ENCODE measurements around the gene OR14C36. TPM values are rescaled to one million over a fixed set of nuclear protein-coding genes. Genes with fewer than 3 reads are reported as not detected.

The OR14C36 gene
- total and polyA plus RNA-seq, 2 of the 13 experiments (the other 11 are each of a cell fraction or from before 2014, with no cell fraction given): not detected

DNA sequence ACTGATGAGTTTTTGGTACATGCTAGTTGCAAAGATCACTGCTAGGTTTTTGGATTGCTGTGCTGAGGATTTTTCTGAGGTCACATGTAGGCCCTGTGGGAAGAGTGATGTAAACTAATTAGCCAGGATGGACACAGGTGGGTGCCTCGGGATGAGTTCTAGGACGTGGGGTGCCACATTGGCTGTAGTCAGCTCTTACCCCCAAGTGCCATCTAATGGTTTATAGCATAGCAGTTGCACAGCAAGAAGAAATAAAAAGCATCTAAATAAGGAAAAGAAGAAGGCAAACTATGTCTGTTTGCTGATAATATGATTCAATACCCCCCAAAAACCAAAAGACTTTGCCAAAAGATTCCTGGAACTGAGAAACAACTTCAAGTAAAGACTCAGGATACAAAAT, 44.5 kb downstream of the OR14C36 start:
- no TSS peak for BruUV-seq (replicated peaks)
- intact Hi-C loops (cut with micrococcal nuclease; ENCODE audit: unreplicated experiment) (no loop called here), in situ Hi-C loops (cut with HindIII; ENCODE audit: extremely low pct_ligation_motif_present, low pct_unique_long_range_greater_than_20kb) (no loop called here)
- Histone ChIP-seq H3K36me3 (replicated peaks in 1 of 2; ENCODE audit: control insufficient read depth in 1 of 2, insufficient read depth in 2 of 2, low read length in 2 of 2) (no peaks in the 10 kb centered on the region), H3K9me3 (ENCODE audit: low read length) (peaks cover 44% of the 10 kb centered on the region; the same call in 1 of the 2 replicates), H3K27ac (ENCODE audit: extremely low read length, insufficient read depth, low read length) (no peak overlapping the region), H3K79me2 (ENCODE audit: insufficient read depth, low read length) (no peaks in the 10 kb centered on the region), H3K4me3 (replicated peaks in 1 of 3; ENCODE audit: insufficient read depth in 1 of 3, low read depth in 2 of 3, low read length in 3 of 3) (no peak overlapping the region), H3K9ac (ENCODE audit: insufficient read depth, low read depth, low read length) (no peak overlapping the region), H3K27me3 (ENCODE audit: control insufficient read depth in 1 of 2, insufficient read depth in 2 of 2, low read length in 2 of 2) (no peaks in the 10 kb centered on the region), H3K4me1 (ENCODE audit: insufficient read depth, low read length) (no peaks in the 10 kb centered on the region), H4K20me1 (ENCODE audit: insufficient read depth, low read length) (no peaks in the 10 kb centered on the region), H2AFZ (ENCODE audit: low read length) (no peak overlapping the region), H3K4me2 (ENCODE audit: low read depth, low read length) (no peak overlapping the region)
- no peak for TF ChIP-seq ZNF432 (CRISPR knock-in tag; IDR thresholded peaks at IDR 0.05; ENCODE audit: borderline replicate concordance)
- no peak for TF ChIP-seq ZNF558 (CRISPR knock-in tag; IDR thresholded peaks at IDR 0.05; ENCODE audit: borderline replicate concordance)
- TF ChIP-seq ZFYVE20 (CRISPR knock-in tag; IDR thresholded peaks at IDR 0.05; ENCODE audit: borderline replicate concordance, low read depth): no peak
- 0% methylated on average over 2 of the region's 2 CpGs for WGBS (ENCODE audit: low lambda C conversion rate)
- POLR2A ChIA-PET: no interaction called here
- CTCF ChIA-PET (ENCODE audit: low intra/inter-chr PET ratio, low total read pairs): no interaction called here
- FAIRE-seq (no peak), ATAC-seq (no peak), DNase-seq (ENCODE audit: low spot score) (no peak)

Other genes with a start within 250 kb of the OR14C36 start
- not detected in 2 replicates for gene OR2M5, start 203.6 kb upstream of the OR14C36 start, total RNA-seq (2016; rRNA removed; fragmentation: Illumina TruSeq; extraction: Trizol)
- not detected in 2 replicates for gene OR2M5, start 203.6 kb upstream of the OR14C36 start, polyA plus RNA-seq (2011; rRNA removed)
- not detected in 2 replicates for gene OR2M2, start 174.0 kb upstream of the OR14C36 start, total RNA-seq (2016; rRNA removed; fragmentation: Illumina TruSeq; extraction: Trizol)
- gene OR2M2, start 174.0 kb upstream of the OR14C36 start, polyA plus RNA-seq (2011; rRNA removed): not detected in 2 replicates
- not detected in 2 replicates for gene OR2M3, start 151.5 kb upstream of the OR14C36 start, total RNA-seq (2016; rRNA removed; fragmentation: Illumina TruSeq; extraction: Trizol)
- gene OR2M3, start 151.5 kb upstream of the OR14C36 start, polyA plus RNA-seq (2011; rRNA removed): not detected in 2 replicates
- gene OR2M4, start 117.4 kb upstream of the OR14C36 start, total RNA-seq (2016; rRNA removed; fragmentation: Illumina TruSeq; extraction: Trizol): not detected in 2 replicates
- not detected in 2 replicates for gene OR2M4, start 117.4 kb upstream of the OR14C36 start, polyA plus RNA-seq (2011; rRNA removed)
- not detected in 2 replicates for gene OR2T33, start 70.8 kb upstream of the OR14C36 start, total RNA-seq (2016; rRNA removed; fragmentation: Illumina TruSeq; extraction: Trizol)
- not detected in 2 replicates for gene OR2T33, start 70.8 kb upstream of the OR14C36 start, polyA plus RNA-seq (2011; rRNA removed)
- not detected in 2 replicates for gene OR2T12, start 45.4 kb upstream of the OR14C36 start, total RNA-seq (2016; rRNA removed; fragmentation: Illumina TruSeq; extraction: Trizol)
- not detected in 2 replicates for gene OR2T12, start 45.4 kb upstream of the OR14C36 start, polyA plus RNA-seq (2011; rRNA removed)
- not detected in 2 replicates for gene OR2M7, start 24.2 kb upstream of the OR14C36 start, total RNA-seq (2016; rRNA removed; fragmentation: Illumina TruSeq; extraction: Trizol)
- not detected in 2 replicates for gene OR2M7, start 24.2 kb upstream of the OR14C36 start, polyA plus RNA-seq (2011; rRNA removed)
- gene OR2T4, start 12.9 kb downstream of the OR14C36 start, total RNA-seq (2016; rRNA removed; fragmentation: Illumina TruSeq; extraction: Trizol): not detected in 2 replicates
- gene OR2T4, start 12.9 kb downstream of the OR14C36 start, polyA plus RNA-seq (2011; rRNA removed): not detected in 2 replicates
- gene OR2T6, start 27.0 kb downstream of the OR14C36 start, total RNA-seq (2016; rRNA removed; fragmentation: Illumina TruSeq; extraction: Trizol): not detected in 2 replicates
- not detected in 2 replicates for gene OR2T6, start 27.0 kb downstream of the OR14C36 start, polyA plus RNA-seq (2011; rRNA removed)
- gene OR2T1, start 54.3 kb downstream of the OR14C36 start, total RNA-seq (2016; rRNA removed; fragmentation: Illumina TruSeq; extraction: Trizol): not detected in 2 replicates
- gene OR2T1, start 54.3 kb downstream of the OR14C36 start, polyA plus RNA-seq (2011; rRNA removed): not detected in 2 replicates
- not detected in 2 replicates for gene OR2T2, start 96.9 kb downstream of the OR14C36 start, total RNA-seq (2016; rRNA removed; fragmentation: Illumina TruSeq; extraction: Trizol)
- gene OR2T2, start 96.9 kb downstream of the OR14C36 start, polyA plus RNA-seq (2011; rRNA removed): not detected in 2 replicates
- gene OR2T3, start 124.6 kb downstream of the OR14C36 start, total RNA-seq (2016; rRNA removed; fragmentation: Illumina TruSeq; extraction: Trizol): not detected in 2 replicates
- gene OR2T3, start 124.6 kb downstream of the OR14C36 start, polyA plus RNA-seq (2011; rRNA removed): not detected in 2 replicates
- not detected in 2 replicates for gene OR2T5, start 139.8 kb downstream of the OR14C36 start, total RNA-seq (2016; rRNA removed; fragmentation: Illumina TruSeq; extraction: Trizol)
- not detected in 2 replicates for gene OR2T5, start 139.8 kb downstream of the OR14C36 start, polyA plus RNA-seq (2011; rRNA removed)
- gene OR2G6, start 159.3 kb downstream of the OR14C36 start, total RNA-seq (2016; rRNA removed; fragmentation: Illumina TruSeq; extraction: Trizol): not detected in 2 replicates
- not detected in 2 replicates for gene OR2G6, start 159.3 kb downstream of the OR14C36 start, polyA plus RNA-seq (2011; rRNA removed)
- gene OR2T29, start 214.0 kb downstream of the OR14C36 start, total RNA-seq (2016; rRNA removed; fragmentation: Illumina TruSeq; extraction: Trizol): not detected in 2 replicates
- gene OR2T29, start 214.0 kb downstream of the OR14C36 start, polyA plus RNA-seq (2011; rRNA removed): not detected in 2 replicates
- not detected in 2 replicates for gene OR2T34, start 226.0 kb downstream of the OR14C36 start, total RNA-seq (2016; rRNA removed; fragmentation: Illumina TruSeq; extraction: Trizol)
- gene OR2T34, start 226.0 kb downstream of the OR14C36 start, polyA plus RNA-seq (2011; rRNA removed): not detected in 2 replicates
- not detected in 2 replicates for gene OR2T10, start 248.9 kb downstream of the OR14C36 start, total RNA-seq (2016; rRNA removed; fragmentation: Illumina TruSeq; extraction: Trizol)
- not detected in 2 replicates for gene OR2T10, start 248.9 kb downstream of the OR14C36 start, polyA plus RNA-seq (2011; rRNA removed)